GM23338 (cell line): Measurements from ENCODE around the gene SUPV3L1. TPM values are rescaled to one million over a fixed set of nuclear protein-coding genes. Genes with fewer than 3 reads are reported as not detected.

Experiments
- ATAC-seq: fragments of 200-7000 bp; cut with Tn5 transposase; 3 replicates; pipeline ENCODE4 v1.9.1; 2020
- DNase-seq: peaks from one replicate; pipeline ENCODE4 v3.0.0-alpha.2; 2015; ENCODE audit warnings: low spot score
- H2AFZ ChIP-seq: fragments of 200-600 bp; sonication (generic); 2 replicates; pipeline ENCODE4 v1.8.0; 2016; ENCODE audit warnings: antibody characterized with exemption, mild to moderate bottlenecking, moderate library complexity
- H3F3A ChIP-seq: fragments of 200-600 bp; sonication (generic); replicated peaks from 2 replicates; pipeline ENCODE4 v1.8.0; 2017; ENCODE audit warnings: antibody characterized with exemption, mixed run types, low read depth
- H3K27ac ChIP-seq: fragments of 200-600 bp; sonication (generic); 2 replicates; pipeline ENCODE4 v1.6.1; 2016; ENCODE audit warnings: low read depth
- H3K27me3 ChIP-seq: fragments of 200-600 bp; sonication (generic); 2 replicates; pipeline ENCODE4 v1.8.0; 2016; ENCODE audit warnings: mild to moderate bottlenecking, mixed run types, moderate library complexity; ENCODE audit not compliant: insufficient read depth
- H3K36me3 ChIP-seq: fragments of 200-600 bp; sonication (generic); 2 replicates; pipeline ENCODE4 v1.8.0; 2016; ENCODE audit warnings: mild to moderate bottlenecking; ENCODE audit not compliant: insufficient read depth
- H3K4me1 ChIP-seq: fragments of 200-600 bp; sonication (generic); 2 replicates; pipeline ENCODE4 v1.8.0; 2016; ENCODE audit warnings: mild to moderate bottlenecking, moderate library complexity; ENCODE audit not compliant: insufficient read depth
- H3K4me2 ChIP-seq: fragments of 200-600 bp; sonication (generic); 2 replicates; pipeline ENCODE4 v1.7.1; 2017; ENCODE audit warnings: mixed run types
- H3K4me3 ChIP-seq: fragments of 200-600 bp; sonication (generic); 2 replicates; pipeline ENCODE4 v1.6.1; 2016; ENCODE audit warnings: mixed run types
- H3K79me2 ChIP-seq: fragments of 200-600 bp; sonication (generic); replicated peaks from 2 replicates; pipeline ENCODE4 v1.8.0; 2017; ENCODE audit warnings: mild to moderate bottlenecking; ENCODE audit not compliant: insufficient read depth
- H3K9me2 ChIP-seq: fragments of 200-600 bp; sonication (generic); 2 replicates; pipeline ENCODE4 v1.8.0; 2017; ENCODE audit not compliant: insufficient read depth
- H4K20me1 ChIP-seq: fragments of 200-600 bp; sonication (generic); replicated peaks from 2 replicates; pipeline ENCODE4 v1.8.0; 2017; ENCODE audit warnings: mild to moderate bottlenecking; ENCODE audit not compliant: insufficient read depth
- H3K27ac Mint-ChIP-seq: 2 replicates; pipeline ENCODE4 v1.8.0; 2020; ENCODE audit warnings: inconsistent platforms, mild to moderate bottlenecking, moderate library complexity, mixed read lengths
- H3K27me3 Mint-ChIP-seq: 3 replicates; pipeline ENCODE4 v1.8.0; 2022; ENCODE audit warnings: low read depth, mild to moderate bottlenecking, moderate library complexity, mixed read lengths, inconsistent platforms; ENCODE audit not compliant: insufficient read depth, poor library complexity
- H3K36me3 Mint-ChIP-seq: 3 replicates; pipeline ENCODE4 v1.8.0; 2021; ENCODE audit warnings: low read depth, mild to moderate bottlenecking, inconsistent platforms, moderate library complexity, mixed read lengths
- H3K4me1 Mint-ChIP-seq: 3 replicates; pipeline ENCODE4 v1.8.0; 2020; ENCODE audit warnings: mild to moderate bottlenecking, inconsistent platforms, mixed read lengths
- H3K4me3 Mint-ChIP-seq: 3 replicates; pipeline ENCODE4 v1.8.0; 2021; ENCODE audit warnings: moderate library complexity, mild to moderate bottlenecking, inconsistent platforms, mixed read lengths
- H3K9me3 Mint-ChIP-seq: 3 replicates; pipeline ENCODE4 v1.8.0; 2020; ENCODE audit warnings: moderate library complexity, mild to moderate bottlenecking, inconsistent platforms, mixed read lengths
- CREB1 ChIP-seq: fragments of 250-450 bp; sonication (Bioruptor Pico); IDR thresholded peaks from 2 replicates; pipeline ENCODE4 v1.5.0; 2020; ENCODE audit warnings: low read depth, mild to moderate bottlenecking, moderate library complexity
- ETS1 ChIP-seq: IDR thresholded peaks from 2 replicates; pipeline ENCODE4 v1.6.1; 2016; ENCODE audit warnings: antibody characterized with exemption
- EZH2 ChIP-seq: fragments of 200-600 bp; sonication (generic); IDR thresholded peaks from one replicate; pipeline ENCODE4 v1.8.0; 2017; ENCODE audit warnings: antibody characterized with exemption, mild to moderate bottlenecking, low read depth; ENCODE audit not compliant: unreplicated experiment
- POLR2AphosphoS5 ChIP-seq: IDR thresholded peaks from 2 replicates; pipeline ENCODE4 v1.6.1; 2016; ENCODE audit warnings: antibody characterized with exemption, low read depth
- STAT1 ChIP-seq: IDR thresholded peaks from one replicate; pipeline ENCODE4 v1.6.1; 2016; ENCODE audit warnings: antibody characterized with exemption; ENCODE audit not compliant: unreplicated experiment
- polyA plus RNA-seq: library from polyadenylated mRNA; unstranded; fragments of >200 nt; fragmentation: Nextera tagmentation; extraction: Ambion mirVana; gene quantifications from 2 replicates; pipeline ENCODE4 v1.2.1, GENCODE V29; 2016
- total RNA-seq: library from RNA; depleted of rRNA; stranded (reverse); fragments of >200 nt; shearing (Covaris generic); gene quantifications from 2 replicates; pipeline ENCODE4 v1.2.3, GENCODE V29; 2014
- TF ChIP-seq, protein P1 (sequence below): fragments of 250-450 bp; sonication (Bioruptor Pico); IDR thresholded peaks from 2 replicates; pipeline ENCODE4 v1.5.0; 2020; ENCODE audit warnings: mild to moderate bottlenecking, moderate library complexity

The SUPV3L1 gene
- total and polyA plus RNA-seq, 2 experiments from 2014 or later: 29.9 to 45.2 TPM

- H3K79me2 ChIP-seq: peaks cover 40% of the 10 kb centered on the region
- TF ChIP-seq STAT1 (no peak), EZH2 (no peak), POLR2AphosphoS5 (no peak), CREB1 (peak; percentile 1; the same call in 1 of the 2 replicates), ETS1 (no peak)
- TF ChIP-seq, protein P1, sequence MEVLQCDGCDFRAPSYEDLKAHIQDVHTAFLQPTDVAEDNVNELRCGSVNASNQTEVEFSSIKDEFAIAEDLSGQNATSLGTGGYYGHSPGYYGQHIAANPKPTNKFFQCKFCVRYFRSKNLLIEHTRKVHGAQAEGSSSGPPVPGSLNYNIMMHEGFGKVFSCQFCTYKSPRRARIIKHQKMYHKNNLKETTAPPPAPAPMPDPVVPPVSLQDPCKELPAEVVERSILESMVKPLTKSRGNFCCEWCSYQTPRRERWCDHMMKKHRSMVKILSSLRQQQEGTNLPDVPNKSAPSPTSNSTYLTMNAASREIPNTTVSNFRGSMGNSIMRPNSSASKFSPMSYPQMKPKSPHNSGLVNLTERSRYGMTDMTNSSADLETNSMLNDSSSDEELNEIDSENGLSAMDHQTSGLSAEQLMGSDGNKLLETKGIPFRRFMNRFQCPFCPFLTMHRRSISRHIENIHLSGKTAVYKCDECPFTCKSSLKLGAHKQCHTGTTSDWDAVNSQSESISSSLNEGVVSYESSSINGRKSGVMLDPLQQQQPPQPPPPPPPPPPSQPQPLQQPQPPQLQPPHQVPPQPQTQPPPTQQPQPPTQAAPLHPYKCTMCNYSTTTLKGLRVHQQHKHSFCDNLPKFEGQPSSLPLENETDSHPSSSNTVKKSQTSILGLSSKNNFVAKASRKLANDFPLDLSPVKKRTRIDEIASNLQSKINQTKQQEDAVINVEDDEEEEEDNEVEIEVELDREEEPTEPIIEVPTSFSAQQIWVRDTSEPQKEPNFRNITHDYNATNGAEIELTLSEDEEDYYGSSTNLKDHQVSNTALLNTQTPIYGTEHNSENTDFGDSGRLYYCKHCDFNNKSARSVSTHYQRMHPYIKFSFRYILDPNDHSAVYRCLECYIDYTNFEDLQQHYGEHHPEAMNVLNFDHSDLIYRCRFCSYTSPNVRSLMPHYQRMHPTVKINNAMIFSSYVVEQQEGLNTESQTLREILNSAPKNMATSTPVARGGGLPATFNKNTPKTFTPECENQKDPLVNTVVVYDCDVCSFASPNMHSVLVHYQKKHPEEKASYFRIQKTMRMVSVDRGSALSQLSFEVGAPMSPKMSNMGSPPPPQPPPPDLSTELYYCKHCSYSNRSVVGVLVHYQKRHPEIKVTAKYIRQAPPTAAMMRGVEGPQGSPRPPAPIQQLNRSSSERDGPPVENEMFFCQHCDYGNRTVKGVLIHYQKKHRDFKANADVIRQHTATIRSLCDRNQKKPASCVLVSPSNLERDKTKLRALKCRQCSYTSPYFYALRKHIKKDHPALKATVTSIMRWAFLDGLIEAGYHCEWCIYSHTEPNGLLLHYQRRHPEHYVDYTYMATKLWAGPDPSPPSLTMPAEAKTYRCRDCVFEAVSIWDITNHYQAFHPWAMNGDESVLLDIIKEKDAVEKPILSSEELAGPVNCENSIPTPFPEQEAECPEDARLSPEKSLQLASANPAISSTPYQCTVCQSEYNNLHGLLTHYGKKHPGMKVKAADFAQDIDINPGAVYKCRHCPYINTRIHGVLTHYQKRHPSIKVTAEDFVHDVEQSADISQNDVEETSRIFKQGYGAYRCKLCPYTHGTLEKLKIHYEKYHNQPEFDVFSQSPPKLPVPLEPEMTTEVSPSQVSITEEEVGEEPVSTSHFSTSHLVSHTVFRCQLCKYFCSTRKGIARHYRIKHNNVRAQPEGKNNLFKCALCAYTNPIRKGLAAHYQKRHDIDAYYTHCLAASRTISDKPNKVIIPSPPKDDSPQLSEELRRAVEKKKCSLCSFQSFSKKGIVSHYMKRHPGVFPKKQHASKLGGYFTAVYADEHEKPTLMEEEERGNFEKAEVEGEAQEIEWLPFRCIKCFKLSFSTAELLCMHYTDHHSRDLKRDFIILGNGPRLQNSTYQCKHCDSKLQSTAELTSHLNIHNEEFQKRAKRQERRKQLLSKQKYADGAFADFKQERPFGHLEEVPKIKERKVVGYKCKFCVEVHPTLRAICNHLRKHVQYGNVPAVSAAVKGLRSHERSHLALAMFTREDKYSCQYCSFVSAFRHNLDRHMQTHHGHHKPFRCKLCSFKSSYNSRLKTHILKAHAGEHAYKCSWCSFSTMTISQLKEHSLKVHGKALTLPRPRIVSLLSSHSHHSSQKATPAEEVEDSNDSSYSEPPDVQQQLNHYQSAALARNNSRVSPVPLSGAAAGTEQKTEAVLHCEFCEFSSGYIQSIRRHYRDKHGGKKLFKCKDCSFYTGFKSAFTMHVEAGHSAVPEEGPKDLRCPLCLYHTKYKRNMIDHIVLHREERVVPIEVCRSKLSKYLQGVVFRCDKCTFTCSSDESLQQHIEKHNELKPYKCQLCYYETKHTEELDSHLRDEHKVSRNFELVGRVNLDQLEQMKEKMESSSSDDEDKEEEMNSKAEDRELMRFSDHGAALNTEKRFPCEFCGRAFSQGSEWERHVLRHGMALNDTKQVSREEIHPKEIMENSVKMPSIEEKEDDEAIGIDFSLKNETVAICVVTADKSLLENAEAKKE: no peak
- H3K36me3 ChIP-seq: no peaks in the 10 kb centered on the region
- no peaks in the 10 kb centered on the region for H3K9me2 ChIP-seq
- H3K27ac ChIP-seq: no peak overlapping the region
- peaks cover 8% of the 10 kb centered on the region for H3K4me1 Mint-ChIP-seq
- peak overlapping the region; percentile 97 for H3K4me3 Mint-ChIP-seq
- peak overlapping the region; percentile 100 for H3K27ac Mint-ChIP-seq
- H3K4me1 ChIP-seq: peaks cover 5% of the 10 kb centered on the region
- H4K20me1 ChIP-seq: no peaks in the 10 kb centered on the region; the same call in 1 of the 2 replicates
- 0 out of 3 replicates have a peak, but pooled peaks cover 4% of the 10 kb centered on the region for H3K36me3 Mint-ChIP-seq
- no peak overlapping the region for H2AFZ ChIP-seq
- H3K27me3 ChIP-seq: no peaks in the 10 kb centered on the region
- no peak for DNase-seq
- ATAC-seq: no peak; the same call in 2 of the 3 replicates
- peaks cover 2% of the 10 kb centered on the region; the same call in 1 of the 3 replicates for H3K9me3 Mint-ChIP-seq
- H3K4me3 ChIP-seq: peak overlapping the region; percentile 84
- peak overlapping the region; percentile 97 for H3K4me2 ChIP-seq
- H3F3A ChIP-seq: no peaks in the 10 kb centered on the region
- peaks cover 12% of the 10 kb centered on the region for H3K27me3 Mint-ChIP-seq
Measured at GRCh38 chr10:69179089-69179742, 818 bp upstream of the SUPV3L1 start.
